HCT116 (cell line): ENCODE measurements around the gene KCTD2. TPM values are rescaled to one million over a fixed set of nuclear protein-coding genes. Genes with fewer than 3 reads are reported as not detected.

Source experiments
- ATAC-seq: fragments of 200-7000 bp; cut with Tn5 transposase; 2 replicates; pipeline ENCODE4 v1.9.1; 2020; ENCODE audit warnings: mild to moderate bottlenecking, moderate library complexity
- BruUV-seq: library from RNA; stranded (reverse); fragments of 400-500 nt; replicated peaks from 2 replicates; lab custom pipeline; 2021; lab: Mats Ljungman, UMichigan
- CTCF ChIA-PET: fragments of 300-600 bp; sonication (Branson Sonifier 250); formaldehyde crosslinking; loops from one replicate; lab custom pipeline; 2021; ENCODE audit warnings: antibody characterized with exemption; lab: Charles Lee
- POLR2A ChIA-PET: fragments of 300-600, 350-600 bp; sonication (Branson Sonifier 250); formaldehyde crosslinking; loops from one replicate; lab custom pipeline; 2021; ENCODE audit warnings: antibody characterized with exemption; lab: Charles Lee
- RAD21 ChIA-PET, 2 experiments: fragments of 300-600 bp; sonication (Branson Sonifier 250); formaldehyde crosslinking; loops; one replicate each; lab custom pipeline; 2023; ENCODE audit warnings: low total read pairs in 2 of 2; ENCODE audit not compliant: uncharacterized antibody in 2 of 2, unreplicated experiment in 2 of 2, low non-redundant PET in 1 of 2; lab: Charles Lee
- DNase-seq: peaks from one replicate; pipeline ENCODE4 v3.0.0-alpha.2; 2010; ENCODE audit warnings: low read depth, low spot score
- H2AFZ ChIP-seq: fragments of 200-600 bp; shearing (Covaris generic), sonication (generic); 2 replicates; pipeline ENCODE4 v1.6.1; 2017; ENCODE audit warnings: low read depth, mixed run types, mixed read lengths, antibody characterized with exemption, low read length; ENCODE audit not compliant: poor library complexity, severe bottlenecking
- H3K27ac ChIP-seq: 2 replicates; pipeline ENCODE4 v1.5.1; 2012; ENCODE audit warnings: low read depth, low read length
- H3K27me3 ChIP-seq: fragments of 200-600 bp; sonication (generic); 2 replicates; pipeline ENCODE4 v1.6.1; 2016; ENCODE audit warnings: mixed run types, low read length, mixed read lengths; ENCODE audit not compliant: insufficient read depth
- H3K36me3 ChIP-seq, 2 experiments: fragments of 200-500 bp in 1 of 2; fragments of 200-600 bp in 1 of 2; sonication (Bioruptor generic) in 1 of 2; sonication (generic) in 1 of 2; 2 replicates each; pipeline versions ENCODE4 v1.5.1 to v1.6.1; 2014 to 2016; ENCODE audit warnings: low read length in 2 of 2, inconsistent platforms in 1 of 2, mixed read lengths in 1 of 2, mixed run types in 1 of 2; ENCODE audit not compliant: insufficient read depth in 2 of 2, control insufficient read depth in 1 of 2
- H3K4me1 ChIP-seq, 2 experiments: fragments of 200-600 bp in 1 of 2; sonication (generic) in 1 of 2; 2 replicates each; pipeline versions ENCODE4 v1.5.1 to v1.6.1; 2012 to 2017; ENCODE audit warnings: low read length in 2 of 2, inconsistent platforms in 1 of 2, mild to moderate bottlenecking in 1 of 2, mixed read lengths in 1 of 2, mixed run types in 1 of 2, moderate library complexity in 1 of 2; ENCODE audit not compliant: insufficient read depth in 2 of 2, control insufficient read depth in 1 of 2
- H3K4me2 ChIP-seq: fragments of 200-600 bp; sonication (generic); 2 replicates; pipeline ENCODE4 v1.6.1; 2017; ENCODE audit warnings: mixed run types, low read length, mixed read lengths
- H3K4me3 ChIP-seq, 2 experiments: fragments of 200-600 bp in 1 of 2; sonication (generic) in 1 of 2; replicated peaks in 1 of 2; 2 replicates each; pipeline ENCODE4 v1.5.1; 2011 to 2016; ENCODE audit warnings: low read length in 2 of 2, control low read depth in 1 of 2, low read depth in 1 of 2, mild to moderate bottlenecking in 1 of 2, mixed read lengths in 1 of 2, mixed run types in 1 of 2
- H3K79me2 ChIP-seq: fragments of 200-600 bp; sonication (generic); 2 replicates; pipeline ENCODE4 v1.6.1; 2017; ENCODE audit warnings: mild to moderate bottlenecking, mixed run types, low read length, moderate library complexity, mixed read lengths; ENCODE audit not compliant: insufficient read depth
- H3K9ac ChIP-seq: fragments of 200-600 bp; sonication (generic); 2 replicates; pipeline ENCODE4 v1.6.1; 2016; ENCODE audit warnings: low read length, mixed read lengths
- H3K9me2 ChIP-seq: fragments of 200-600 bp; sonication (generic), shearing (Covaris generic); 2 replicates; pipeline ENCODE4 v1.6.1; 2017; ENCODE audit warnings: mixed run types, mild to moderate bottlenecking, moderate library complexity; ENCODE audit not compliant: insufficient read depth
- H3K9me3 ChIP-seq, 2 experiments: fragments of 200-500 bp in 1 of 2; fragments of 200-600 bp in 1 of 2; sonication (Bioruptor generic) in 1 of 2; sonication (generic) in 1 of 2; 2 replicates each; pipeline ENCODE4 v1.6.1; 2014 to 2017; ENCODE audit warnings: low read length in 2 of 2, mixed read lengths in 2 of 2, inconsistent platforms in 1 of 2, low read depth in 1 of 2, mild to moderate bottlenecking in 1 of 2, mixed run types in 1 of 2, moderate library complexity in 1 of 2; ENCODE audit not compliant: control insufficient read depth in 1 of 2, insufficient read depth in 1 of 2
- H4K20me1 ChIP-seq: fragments of 200-600 bp; sonication (generic), shearing (Covaris generic); 2 replicates; pipeline ENCODE4 v1.6.1; 2017; ENCODE audit warnings: mixed run types, mild to moderate bottlenecking, moderate library complexity; ENCODE audit not compliant: insufficient read depth
- CEBPB ChIP-seq: IDR thresholded peaks from 2 replicates; pipeline ENCODE4 v1.6.1; 2012; ENCODE audit warnings: low read depth
- ZNF274 ChIP-seq: fragments of 200-500 bp; sonication (Bioruptor generic); IDR thresholded peaks from 2 replicates; pipeline ENCODE4 v1.6.1; 2014; ENCODE audit warnings: mild to moderate bottlenecking, low read depth, low read length, inconsistent platforms
- intact Hi-C: fragments of 100-400 bp; cut with micrococcal nuclease; formaldehyde crosslinking; loops from 2 replicates; pipeline ENCODE4 v1.10.0; 2022
- total RNA-seq: library from RNA; stranded (reverse); gene quantifications from one replicate; pipeline ENCODE4 v1.2.1, GENCODE V29; 2021; ENCODE audit not compliant: unreplicated experiment
- TF ChIP-seq, protein P1 (sequence below), 3 experiments: fragments of 200-600 bp in 1 of 3; sonication (generic) in 1 of 3; IDR thresholded peaks in 2 of 3; conservative IDR thresholded peaks in 1 of 3; 2 replicates each; pipeline ENCODE4 v1.5.1; 2012 to 2017; ENCODE audit warnings: low read depth in 2 of 3, low read length in 2 of 3, antibody characterized with exemption in 1 of 3, borderline replicate concordance in 1 of 3, control low read depth in 1 of 3, mild to moderate bottlenecking in 1 of 3, mixed read lengths in 1 of 3, mixed run types in 1 of 3, moderate library complexity in 1 of 3; ENCODE audit not compliant: insufficient read depth in 1 of 3
- TF ChIP-seq, protein P2 (sequence below): IDR thresholded peaks from 2 replicates; pipeline ENCODE4 v1.6.1; 2012
- TF ChIP-seq, protein P3 (sequence below): IDR thresholded peaks from 2 replicates; pipeline ENCODE4 v1.6.1; 2012; ENCODE audit warnings: low read depth

KCTD2 gene
- total RNA-seq, 1 experiment from 2014 or later, result 23.3 TPM

DNA sequence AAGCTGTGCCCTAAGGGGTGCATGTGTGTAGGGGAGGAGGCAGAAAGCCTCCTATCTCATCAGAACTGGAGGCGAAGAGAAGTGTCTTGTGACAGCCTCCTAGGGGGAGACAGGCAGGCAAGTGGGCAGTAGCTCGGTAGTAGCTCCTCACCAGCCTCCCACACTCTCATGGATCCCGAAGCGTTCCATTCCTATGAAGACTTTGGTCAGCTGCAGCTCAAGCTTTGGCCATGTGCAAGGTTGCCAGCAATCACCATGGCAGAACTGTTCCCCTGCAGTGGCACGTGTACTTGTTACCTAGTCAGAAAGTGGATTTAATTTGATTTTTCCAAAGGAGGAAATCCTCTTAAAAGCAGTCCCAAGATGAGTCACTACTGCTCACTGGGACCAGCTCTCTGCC, 27.9 kb upstream of the KCTD2 start:
- no peak for DNase-seq
- intact Hi-C loops, result no loop called here
- RAD21 ChIA-PET, result no interaction called here
- ATAC-seq, result no peak
- Histone ChIP-seq H3K9ac (no peak overlapping the region), H4K20me1 (no peaks in the 10 kb centered on the region), H3K4me2 (no peak overlapping the region), H3K9me2 (no peaks in the 10 kb centered on the region), H3K4me1 (no peaks in the 10 kb centered on the region), H3K4me3 (no peak overlapping the region), H3K36me3 (peaks cover 11 to 33% of the 10 kb centered on the region in 2 experiments; a peak in 3 of 4 replicates), H3K27ac (no peak overlapping the region), H2AFZ (no peak overlapping the region), H3K79me2 (peaks cover 20% of the 10 kb centered on the region), H3K9me3 (no peaks in the 10 kb centered on the region), H3K27me3 (no peaks in the 10 kb centered on the region)
- TF ChIP-seq CEBPB (no peak), ZNF274 (no peak)
- POLR2A ChIA-PET, result no interaction called here
- no TSS peak for BruUV-seq
- CTCF ChIA-PET, result interaction anchor here (1.1 kb wide), 1 partner anchor 58 kb away, joined by 3 read pairs; no protein-coding TSS in a partner anchor

DNA sequence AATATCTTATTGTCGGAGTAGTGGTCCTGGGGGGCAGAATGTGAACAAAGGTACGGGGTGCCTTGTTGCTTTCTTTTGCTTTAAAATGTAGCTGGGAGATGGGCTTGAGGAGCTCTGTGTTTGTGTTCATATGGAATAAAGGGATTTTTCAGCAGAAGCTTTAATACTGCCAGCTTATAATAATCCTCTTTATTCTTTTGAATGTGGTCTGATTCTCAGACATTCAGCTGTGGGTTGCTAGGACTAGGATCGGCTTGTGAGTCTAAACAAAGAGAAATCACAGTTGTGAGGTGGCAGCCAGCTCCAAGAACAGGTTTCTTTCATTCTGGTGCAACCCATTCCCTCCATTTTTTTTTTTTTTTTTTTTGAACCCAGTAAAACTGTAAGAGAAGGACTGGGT, 27.3 kb upstream of the KCTD2 start:
- ChIA-PET RAD21 (no interaction called here), POLR2A (no interaction called here)
- H3K9me2 ChIP-seq, result no peaks in the 10 kb centered on the region
- ATAC-seq, result no peak
- H2AFZ ChIP-seq, result no peak overlapping the region
- intact Hi-C loops, result no loop called here
- no peaks in the 10 kb centered on the region for H3K4me1 ChIP-seq
- no peak overlapping the region for H3K9ac ChIP-seq
- no peak overlapping the region for H3K4me3 ChIP-seq
- no peaks in the 10 kb centered on the region for H3K9me3 ChIP-seq
- H3K79me2 ChIP-seq, result peaks cover 16% of the 10 kb centered on the region
- H3K36me3 ChIP-seq, result peaks cover 11 to 33% of the 10 kb centered on the region in 2 experiments; a peak in 3 of 4 replicates
- no peaks in the 10 kb centered on the region for H4K20me1 ChIP-seq
- no peak overlapping the region for H3K27ac ChIP-seq
- no peaks in the 10 kb centered on the region for H3K27me3 ChIP-seq
- H3K4me2 ChIP-seq, result no peak overlapping the region
- TF ChIP-seq, protein P1, sequence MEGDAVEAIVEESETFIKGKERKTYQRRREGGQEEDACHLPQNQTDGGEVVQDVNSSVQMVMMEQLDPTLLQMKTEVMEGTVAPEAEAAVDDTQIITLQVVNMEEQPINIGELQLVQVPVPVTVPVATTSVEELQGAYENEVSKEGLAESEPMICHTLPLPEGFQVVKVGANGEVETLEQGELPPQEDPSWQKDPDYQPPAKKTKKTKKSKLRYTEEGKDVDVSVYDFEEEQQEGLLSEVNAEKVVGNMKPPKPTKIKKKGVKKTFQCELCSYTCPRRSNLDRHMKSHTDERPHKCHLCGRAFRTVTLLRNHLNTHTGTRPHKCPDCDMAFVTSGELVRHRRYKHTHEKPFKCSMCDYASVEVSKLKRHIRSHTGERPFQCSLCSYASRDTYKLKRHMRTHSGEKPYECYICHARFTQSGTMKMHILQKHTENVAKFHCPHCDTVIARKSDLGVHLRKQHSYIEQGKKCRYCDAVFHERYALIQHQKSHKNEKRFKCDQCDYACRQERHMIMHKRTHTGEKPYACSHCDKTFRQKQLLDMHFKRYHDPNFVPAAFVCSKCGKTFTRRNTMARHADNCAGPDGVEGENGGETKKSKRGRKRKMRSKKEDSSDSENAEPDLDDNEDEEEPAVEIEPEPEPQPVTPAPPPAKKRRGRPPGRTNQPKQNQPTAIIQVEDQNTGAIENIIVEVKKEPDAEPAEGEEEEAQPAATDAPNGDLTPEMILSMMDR (IDR thresholded peaks at IDR 0.05 in 2 of 3, conservative IDR thresholded peaks at IDR 0.05 in 1 of 3; ENCODE audit: borderline replicate concordance in 1 of 3, insufficient read depth in 1 of 3, low read depth in 2 of 3, low read length in 2 of 3), result no peak
- TF ChIP-seq, protein P2, sequence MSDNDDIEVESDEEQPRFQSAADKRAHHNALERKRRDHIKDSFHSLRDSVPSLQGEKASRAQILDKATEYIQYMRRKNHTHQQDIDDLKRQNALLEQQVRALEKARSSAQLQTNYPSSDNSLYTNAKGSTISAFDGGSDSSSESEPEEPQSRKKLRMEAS, result no peak
- TF ChIP-seq, protein P3, sequence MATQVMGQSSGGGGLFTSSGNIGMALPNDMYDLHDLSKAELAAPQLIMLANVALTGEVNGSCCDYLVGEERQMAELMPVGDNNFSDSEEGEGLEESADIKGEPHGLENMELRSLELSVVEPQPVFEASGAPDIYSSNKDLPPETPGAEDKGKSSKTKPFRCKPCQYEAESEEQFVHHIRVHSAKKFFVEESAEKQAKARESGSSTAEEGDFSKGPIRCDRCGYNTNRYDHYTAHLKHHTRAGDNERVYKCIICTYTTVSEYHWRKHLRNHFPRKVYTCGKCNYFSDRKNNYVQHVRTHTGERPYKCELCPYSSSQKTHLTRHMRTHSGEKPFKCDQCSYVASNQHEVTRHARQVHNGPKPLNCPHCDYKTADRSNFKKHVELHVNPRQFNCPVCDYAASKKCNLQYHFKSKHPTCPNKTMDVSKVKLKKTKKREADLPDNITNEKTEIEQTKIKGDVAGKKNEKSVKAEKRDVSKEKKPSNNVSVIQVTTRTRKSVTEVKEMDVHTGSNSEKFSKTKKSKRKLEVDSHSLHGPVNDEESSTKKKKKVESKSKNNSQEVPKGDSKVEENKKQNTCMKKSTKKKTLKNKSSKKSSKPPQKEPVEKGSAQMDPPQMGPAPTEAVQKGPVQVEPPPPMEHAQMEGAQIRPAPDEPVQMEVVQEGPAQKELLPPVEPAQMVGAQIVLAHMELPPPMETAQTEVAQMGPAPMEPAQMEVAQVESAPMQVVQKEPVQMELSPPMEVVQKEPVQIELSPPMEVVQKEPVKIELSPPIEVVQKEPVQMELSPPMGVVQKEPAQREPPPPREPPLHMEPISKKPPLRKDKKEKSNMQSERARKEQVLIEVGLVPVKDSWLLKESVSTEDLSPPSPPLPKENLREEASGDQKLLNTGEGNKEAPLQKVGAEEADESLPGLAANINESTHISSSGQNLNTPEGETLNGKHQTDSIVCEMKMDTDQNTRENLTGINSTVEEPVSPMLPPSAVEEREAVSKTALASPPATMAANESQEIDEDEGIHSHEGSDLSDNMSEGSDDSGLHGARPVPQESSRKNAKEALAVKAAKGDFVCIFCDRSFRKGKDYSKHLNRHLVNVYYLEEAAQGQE, result no peak
- TF ChIP-seq, all 23 proteins: peak for 0
- CTCF ChIA-PET, result interaction anchor here (1.1 kb wide), 1 partner anchor 58 kb away, joined by 3 read pairs; no protein-coding TSS in a partner anchor
- no peak for DNase-seq
- BruUV-seq, result no TSS peak
